HCT116 (cell line): ENCODE data around the gene CENPB. TPM values are rescaled to one million over a fixed set of nuclear protein-coding genes. Genes with fewer than 3 reads are reported as not detected.

Source experiments
- ATAC-seq: fragments of 200-7000 bp; cut with Tn5 transposase; 2 replicates; pipeline ENCODE4 v1.9.1; 2020; ENCODE audit warnings: mild to moderate bottlenecking, moderate library complexity
- BruUV-seq: library from RNA; stranded (reverse); fragments of 400-500 nt; replicated peaks from 2 replicates; lab custom pipeline; 2021; lab: Mats Ljungman, UMichigan
- CTCF ChIA-PET: fragments of 300-600 bp; sonication (Branson Sonifier 250); formaldehyde crosslinking; loops from one replicate; lab custom pipeline; 2021; ENCODE audit warnings: antibody characterized with exemption; lab: Charles Lee
- POLR2A ChIA-PET: fragments of 300-600, 350-600 bp; sonication (Branson Sonifier 250); formaldehyde crosslinking; loops from one replicate; lab custom pipeline; 2021; ENCODE audit warnings: antibody characterized with exemption; lab: Charles Lee
- RAD21 ChIA-PET, 2 experiments: fragments of 300-600 bp; sonication (Branson Sonifier 250); formaldehyde crosslinking; loops; one replicate each; lab custom pipeline; 2023; ENCODE audit warnings: low total read pairs in 2 of 2; ENCODE audit not compliant: uncharacterized antibody in 2 of 2, unreplicated experiment in 2 of 2, low non-redundant PET in 1 of 2; lab: Charles Lee
- DNase-seq: peaks from one replicate; pipeline ENCODE4 v3.0.0-alpha.2; 2010; ENCODE audit warnings: low read depth, low spot score
- H2AFZ ChIP-seq: fragments of 200-600 bp; shearing (Covaris generic), sonication (generic); 2 replicates; pipeline ENCODE4 v1.6.1; 2017; ENCODE audit warnings: low read depth, mixed run types, mixed read lengths, antibody characterized with exemption, low read length; ENCODE audit not compliant: poor library complexity, severe bottlenecking
- H3K27ac ChIP-seq: 2 replicates; pipeline ENCODE4 v1.5.1; 2012; ENCODE audit warnings: low read depth, low read length
- H3K27me3 ChIP-seq: fragments of 200-600 bp; sonication (generic); 2 replicates; pipeline ENCODE4 v1.6.1; 2016; ENCODE audit warnings: mixed run types, low read length, mixed read lengths; ENCODE audit not compliant: insufficient read depth
- H3K36me3 ChIP-seq, 2 experiments: fragments of 200-500 bp in 1 of 2; fragments of 200-600 bp in 1 of 2; sonication (Bioruptor generic) in 1 of 2; sonication (generic) in 1 of 2; 2 replicates each; pipeline versions ENCODE4 v1.5.1 to v1.6.1; 2014 to 2016; ENCODE audit warnings: low read length in 2 of 2, inconsistent platforms in 1 of 2, mixed read lengths in 1 of 2, mixed run types in 1 of 2; ENCODE audit not compliant: insufficient read depth in 2 of 2, control insufficient read depth in 1 of 2
- H3K4me1 ChIP-seq, 2 experiments: fragments of 200-600 bp in 1 of 2; sonication (generic) in 1 of 2; 2 replicates each; pipeline versions ENCODE4 v1.5.1 to v1.6.1; 2012 to 2017; ENCODE audit warnings: low read length in 2 of 2, inconsistent platforms in 1 of 2, mild to moderate bottlenecking in 1 of 2, mixed read lengths in 1 of 2, mixed run types in 1 of 2, moderate library complexity in 1 of 2; ENCODE audit not compliant: insufficient read depth in 2 of 2, control insufficient read depth in 1 of 2
- H3K4me2 ChIP-seq: fragments of 200-600 bp; sonication (generic); 2 replicates; pipeline ENCODE4 v1.6.1; 2017; ENCODE audit warnings: mixed run types, low read length, mixed read lengths
- H3K4me3 ChIP-seq, 2 experiments: fragments of 200-600 bp in 1 of 2; sonication (generic) in 1 of 2; replicated peaks in 1 of 2; 2 replicates each; pipeline ENCODE4 v1.5.1; 2011 to 2016; ENCODE audit warnings: low read length in 2 of 2, control low read depth in 1 of 2, low read depth in 1 of 2, mild to moderate bottlenecking in 1 of 2, mixed read lengths in 1 of 2, mixed run types in 1 of 2
- H3K79me2 ChIP-seq: fragments of 200-600 bp; sonication (generic); 2 replicates; pipeline ENCODE4 v1.6.1; 2017; ENCODE audit warnings: mild to moderate bottlenecking, mixed run types, low read length, moderate library complexity, mixed read lengths; ENCODE audit not compliant: insufficient read depth
- H3K9ac ChIP-seq: fragments of 200-600 bp; sonication (generic); 2 replicates; pipeline ENCODE4 v1.6.1; 2016; ENCODE audit warnings: low read length, mixed read lengths
- H3K9me2 ChIP-seq: fragments of 200-600 bp; sonication (generic), shearing (Covaris generic); 2 replicates; pipeline ENCODE4 v1.6.1; 2017; ENCODE audit warnings: mixed run types, mild to moderate bottlenecking, moderate library complexity; ENCODE audit not compliant: insufficient read depth
- H3K9me3 ChIP-seq, 2 experiments: fragments of 200-500 bp in 1 of 2; fragments of 200-600 bp in 1 of 2; sonication (Bioruptor generic) in 1 of 2; sonication (generic) in 1 of 2; 2 replicates each; pipeline ENCODE4 v1.6.1; 2014 to 2017; ENCODE audit warnings: low read length in 2 of 2, mixed read lengths in 2 of 2, inconsistent platforms in 1 of 2, low read depth in 1 of 2, mild to moderate bottlenecking in 1 of 2, mixed run types in 1 of 2, moderate library complexity in 1 of 2; ENCODE audit not compliant: control insufficient read depth in 1 of 2, insufficient read depth in 1 of 2
- H4K20me1 ChIP-seq: fragments of 200-600 bp; sonication (generic), shearing (Covaris generic); 2 replicates; pipeline ENCODE4 v1.6.1; 2017; ENCODE audit warnings: mixed run types, mild to moderate bottlenecking, moderate library complexity; ENCODE audit not compliant: insufficient read depth
- CBX3 ChIP-seq: IDR thresholded peaks from 2 replicates; pipeline ENCODE4 v1.6.1; 2012; ENCODE audit warnings: low read depth
- EZH2phosphoT487 ChIP-seq: fragments of 200-600 bp; IDR thresholded peaks from 2 replicates; pipeline ENCODE4 v1.6.1; 2018; ENCODE audit warnings: antibody characterized with exemption, borderline replicate concordance
- MAX ChIP-seq: IDR thresholded peaks from 2 replicates; pipeline ENCODE4 v1.6.1; 2012
- POLR2A ChIP-seq: IDR thresholded peaks from 2 replicates; pipeline ENCODE4 v1.7.0; 2011; ENCODE audit warnings: borderline replicate concordance; ENCODE audit not compliant: insufficient read depth, insufficient read length; ENCODE audit errors: extremely low read depth
- REST ChIP-seq: IDR thresholded peaks from 2 replicates; pipeline ENCODE4 v1.6.1; 2012; ENCODE audit warnings: low read depth
- SP1 ChIP-seq: IDR thresholded peaks from 2 replicates; pipeline ENCODE4 v1.6.1; 2012; ENCODE audit warnings: low read depth
- TCF7L2 ChIP-seq: IDR thresholded peaks from 2 replicates; pipeline ENCODE4 v1.7.0; 2011; ENCODE audit warnings: borderline replicate concordance, inconsistent platforms; ENCODE audit not compliant: insufficient read depth, insufficient read length; ENCODE audit errors: extremely low read depth
- ZFX ChIP-seq: fragments of 450-650 bp; IDR thresholded peaks from 2 replicates; pipeline ENCODE4 v1.6.1; 2017
- intact Hi-C: fragments of 100-400 bp; cut with micrococcal nuclease; formaldehyde crosslinking; loops from 2 replicates; pipeline ENCODE4 v1.10.0; 2022
- total RNA-seq: library from RNA; stranded (reverse); gene quantifications from one replicate; pipeline ENCODE4 v1.2.1, GENCODE V29; 2021; ENCODE audit not compliant: unreplicated experiment

The CENPB gene
- total RNA-seq, 1 experiment from 2014 or later: 67.2 TPM

DNA sequence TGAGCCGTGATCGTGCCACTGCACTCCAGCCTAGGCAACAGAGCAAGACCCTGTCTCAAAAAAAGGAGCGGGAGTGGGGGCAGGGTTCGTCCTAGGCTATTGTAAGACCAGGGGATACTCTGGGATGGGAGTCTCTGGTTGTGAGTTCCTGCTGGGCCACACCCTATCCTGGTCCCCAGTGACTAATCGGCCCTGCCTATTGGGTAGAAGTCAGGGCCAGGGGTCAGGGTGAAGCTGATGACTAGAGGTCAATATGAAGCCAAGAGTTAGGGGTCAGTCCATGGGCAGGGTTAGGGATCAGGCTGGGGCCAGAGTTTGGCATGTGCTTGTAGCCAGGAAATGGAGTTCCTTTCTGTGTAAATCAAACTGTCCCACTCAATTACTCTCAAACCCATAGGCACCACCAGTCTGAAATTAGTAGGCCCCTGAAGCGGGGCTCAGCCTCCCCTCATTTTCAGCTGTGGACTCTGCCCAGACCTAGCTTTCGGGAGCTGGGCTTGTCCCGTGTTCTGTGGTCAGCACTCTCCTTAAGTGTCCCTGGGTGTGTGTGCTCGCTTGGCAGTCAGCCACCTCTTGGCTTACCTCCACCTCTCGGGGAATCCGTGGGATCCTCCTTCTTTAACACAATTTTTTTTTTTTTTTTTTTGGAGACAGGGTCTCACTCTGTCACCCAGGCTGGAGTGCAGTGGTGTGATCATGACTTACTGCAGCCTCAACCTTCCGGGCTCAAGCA, 52.3 kb downstream of the CENPB start:
- intact Hi-C loops: no loop called here
- Histone ChIP-seq H3K4me1 (peaks cover 3 to 11% of the 10 kb centered on the region in 2 experiments), H3K9me2 (no peaks in the 10 kb centered on the region), H3K27me3 (no peaks in the 10 kb centered on the region), H3K36me3 (no peaks in the 10 kb centered on the region), H4K20me1 (no peaks in the 10 kb centered on the region), H3K9me3 (no peaks in the 10 kb centered on the region), H3K9ac (no peak overlapping the region), H3K27ac (no peak overlapping the region), H3K4me3 (no peak overlapping the region), H3K4me2 (peak overlapping the region; percentile 35; the same call in 1 of the 2 replicates), H2AFZ (no peak overlapping the region), H3K79me2 (no peaks in the 10 kb centered on the region)
- DNase-seq: no peak
- ChIA-PET CTCF (no interaction called here), RAD21 (no interaction called here), POLR2A (interaction anchor here (1.0 kb wide), 1 partner anchor 31 kb away, joined by 4 read pairs; no protein-coding TSS in a partner anchor)
- no TSS peak for BruUV-seq
- peak; percentile 43; the same call in 1 of the 2 replicates for ATAC-seq
- no peak for TF ChIP-seq TCF7L2
- TF ChIP-seq CBX3: no peak
- TF ChIP-seq POLR2A: no peak
- TF ChIP-seq ZFX: no peak
- TF ChIP-seq MAX: no peak
- no peak for TF ChIP-seq SP1
- no peak for TF ChIP-seq EZH2phosphoT487
- TF ChIP-seq REST: no peak

Other genes with a start within 250 kb of the CENPB start
- gene GFRA4, start 123.3 kb downstream of the CENPB start, total RNA-seq: not detected
- not detected for gene ADAM33, start 104.7 kb downstream of the CENPB start, total RNA-seq
- gene SIGLEC1, start 74.1 kb downstream of the CENPB start, total RNA-seq: 0.17 TPM
- not detected for gene HSPA12B, start 54.1 kb downstream of the CENPB start, total RNA-seq
- 99.4 TPM for gene ADISSP, start 19.0 kb downstream of the CENPB start, total RNA-seq
- gene SPEF1, start 5.3 kb downstream of the CENPB start, total RNA-seq: 0.93 TPM
- gene CDC25B, start 9.6 kb upstream of the CENPB start, total RNA-seq: 223 TPM
- 12.1 TPM for gene AP5S1, start 33.8 kb upstream of the CENPB start, total RNA-seq
- gene MAVS, start 60.1 kb upstream of the CENPB start, total RNA-seq: 60.1 TPM
- gene PANK2, start 102.6 kb upstream of the CENPB start, total RNA-seq: 41.6 TPM
- 8.6 TPM for gene RNF24, start 228.8 kb upstream of the CENPB start, total RNA-seq